Germinal center (tissue), 1 donor: ENCODE data around the gene SNRK.
"Not testable (repeated sequence)": the region's sequence is repeated elsewhere in the genome, so short reads cannot be mapped to it uniquely, and the experiment has no call there.

ENCODE experiments used
- DNase-seq: peaks from one replicate; pipeline ENCODE4 v3.0.0; 2012; ENCODE audit warnings: mixed read lengths, low spot score

Gene SNRK

GRCh38 chr3:43346978-43347749, 60.8 kb downstream of the SNRK start:
- DNase-seq: no peak

GRCh38 chr3:43347774-43348173, 61.4 kb downstream of the SNRK start:
- DNase-seq: no peak

- DNase-seq: no peak
These were observed 62.0 kb downstream of the SNRK start for GRCh38 chr3:43348350-43348749.

DNA sequence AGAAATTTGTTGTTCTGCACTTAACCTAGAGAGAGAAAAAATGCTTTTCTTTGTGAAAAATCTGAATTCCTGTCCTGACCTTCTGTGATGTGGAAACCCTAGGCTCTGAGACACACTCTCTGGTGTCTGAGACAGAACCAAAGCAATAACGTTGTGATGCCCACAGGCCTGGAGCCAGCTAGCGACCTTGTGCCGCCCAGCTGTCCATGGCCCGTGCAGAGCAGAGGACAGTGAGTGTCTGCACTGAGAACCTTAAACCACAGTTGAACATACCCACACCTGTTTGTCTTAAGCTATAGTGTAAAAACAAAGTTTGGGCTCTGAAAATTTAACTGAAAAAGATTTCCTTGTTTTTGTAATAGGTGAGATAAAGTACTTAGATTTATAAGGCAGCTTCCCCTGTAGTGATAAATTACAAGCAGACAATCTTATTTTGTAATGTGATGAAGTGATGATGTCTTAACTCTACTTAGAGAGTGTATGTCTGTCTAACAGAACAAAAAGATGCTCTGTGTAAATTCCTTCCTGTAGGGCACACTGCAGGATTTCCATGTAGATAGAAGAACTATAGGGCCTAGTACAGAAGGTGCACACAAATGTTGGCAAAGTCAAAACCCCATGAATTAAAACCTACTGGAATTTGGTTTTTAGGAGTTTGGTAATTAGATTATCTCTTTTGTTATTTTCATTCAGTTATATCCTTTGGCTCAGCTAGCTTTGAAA, 62.7 kb downstream of the SNRK start:
- no peak for DNase-seq

- no peak for DNase-seq
These were observed 63.4 kb downstream of the SNRK start for GRCh38 chr3:43349716-43350115.

DNA sequence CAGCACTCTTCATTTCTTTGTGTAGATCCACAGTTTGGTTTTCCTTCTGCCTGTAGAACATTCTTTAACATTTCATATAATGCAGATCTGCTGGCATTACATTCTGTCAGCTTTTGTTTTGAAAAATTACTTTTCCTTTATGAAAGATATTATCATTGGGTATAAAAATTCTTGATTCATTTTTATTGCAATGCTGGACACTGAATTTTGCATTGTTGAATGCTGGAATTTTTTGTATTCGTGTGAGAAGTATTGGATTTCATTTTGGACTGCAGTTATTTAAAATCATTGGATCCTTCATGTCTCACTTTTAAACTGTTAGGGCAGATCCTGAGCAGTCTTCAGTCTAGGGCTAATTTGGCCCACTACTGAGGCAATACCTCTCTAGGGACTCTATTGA, 67.1 kb downstream of the SNRK start:
- DNase-seq: no peak

GRCh38 chr3:43353923-43354670, 67.8 kb downstream of the SNRK start:
- DNase-seq: no peak

DNA sequence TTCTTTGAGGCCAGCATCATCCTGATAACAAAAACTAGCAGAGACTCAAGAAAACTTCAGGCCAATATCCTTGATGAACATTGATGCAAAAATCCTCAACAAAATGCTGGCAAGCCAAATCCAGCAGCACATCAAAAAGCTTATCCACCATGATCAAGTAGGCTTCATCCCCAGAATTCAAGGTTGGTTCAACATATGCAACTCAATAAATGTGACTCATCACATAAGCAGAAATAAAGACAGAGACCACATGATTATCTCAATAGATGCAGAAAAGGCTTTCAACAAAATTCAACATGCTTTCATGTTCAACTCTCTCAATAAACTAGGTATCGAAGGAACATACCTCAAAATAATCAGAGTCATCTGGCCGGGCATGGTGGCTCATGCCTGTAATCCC, 69.7 kb downstream of the SNRK start:
- DNase-seq: not testable (repeated sequence)

- no peak for DNase-seq
These were observed 74.7 kb downstream of the SNRK start for GRCh38 chr3:43361077-43361476.

- no peak for DNase-seq
These were observed 75.8 kb downstream of the SNRK start for GRCh38 chr3:43362183-43362582.

DNA sequence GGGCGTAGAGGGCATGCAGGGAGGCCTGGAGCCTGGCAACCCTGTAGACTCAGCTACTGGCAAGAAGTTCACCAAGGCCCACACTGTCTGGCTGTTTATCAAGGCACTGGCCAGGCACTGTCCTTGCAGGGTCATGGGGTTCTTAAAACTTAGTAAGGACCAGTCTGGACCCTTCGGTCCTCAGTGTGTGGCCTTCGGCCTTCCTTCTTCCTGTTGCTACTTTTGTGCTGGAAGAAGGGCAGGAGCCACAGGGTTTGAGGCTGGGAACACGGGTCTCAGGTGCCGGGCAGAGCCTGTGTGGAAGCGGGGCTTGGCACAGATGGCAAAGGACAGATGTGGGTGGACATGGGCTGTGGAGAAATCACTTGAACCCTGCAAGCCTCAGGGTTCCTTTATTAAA, 76.6 kb downstream of the SNRK start:
- no peak for DNase-seq

GRCh38 chr3:43363621-43364266, 77.4 kb downstream of the SNRK start:
- DNase-seq: no peak

DNA sequence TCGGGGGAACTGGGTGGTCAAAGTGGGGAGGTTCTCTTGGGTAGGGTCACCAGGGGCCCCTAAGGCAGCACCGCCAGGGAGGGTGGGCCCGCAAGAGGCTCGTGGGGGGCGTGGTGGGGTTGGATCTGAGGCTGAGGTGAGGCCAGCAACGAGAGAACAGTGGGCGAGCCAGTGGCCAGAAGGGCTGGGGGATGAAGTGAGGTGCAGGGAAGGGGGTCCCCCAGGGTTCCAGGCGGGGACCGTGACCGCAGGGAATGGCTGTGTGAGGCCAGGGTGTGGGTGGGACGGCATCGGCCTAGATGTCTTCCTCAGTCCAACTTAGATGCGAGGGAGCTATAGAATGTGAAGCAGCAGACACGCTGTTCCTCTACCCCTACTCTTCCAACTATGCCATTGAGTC, 78.2 kb downstream of the SNRK start:
- no peak for DNase-seq

DNA sequence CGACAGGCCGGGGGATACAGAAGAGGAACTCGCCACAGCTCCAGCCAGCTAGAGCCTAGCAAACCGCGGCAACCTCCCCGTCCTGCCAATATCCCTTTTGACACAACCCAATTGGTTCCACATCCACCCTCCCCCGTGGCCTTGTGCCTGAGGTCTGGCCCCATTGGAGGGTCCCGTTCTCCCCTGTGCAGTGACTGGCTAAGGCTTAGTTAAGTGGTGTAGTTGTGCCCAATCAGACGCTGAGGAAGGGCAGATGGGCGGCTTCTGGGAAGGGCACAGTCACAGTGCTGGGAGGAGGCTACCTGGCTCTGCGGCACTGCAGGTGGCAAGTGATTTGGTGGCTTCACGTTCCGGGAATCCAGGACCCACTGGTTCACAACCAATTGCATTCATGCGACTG, 78.6 kb downstream of the SNRK start:
- no peak for DNase-seq

- DNase-seq: no peak
These were observed 79.4 kb downstream of the SNRK start for GRCh38 chr3:43365601-43366305.

DNA sequence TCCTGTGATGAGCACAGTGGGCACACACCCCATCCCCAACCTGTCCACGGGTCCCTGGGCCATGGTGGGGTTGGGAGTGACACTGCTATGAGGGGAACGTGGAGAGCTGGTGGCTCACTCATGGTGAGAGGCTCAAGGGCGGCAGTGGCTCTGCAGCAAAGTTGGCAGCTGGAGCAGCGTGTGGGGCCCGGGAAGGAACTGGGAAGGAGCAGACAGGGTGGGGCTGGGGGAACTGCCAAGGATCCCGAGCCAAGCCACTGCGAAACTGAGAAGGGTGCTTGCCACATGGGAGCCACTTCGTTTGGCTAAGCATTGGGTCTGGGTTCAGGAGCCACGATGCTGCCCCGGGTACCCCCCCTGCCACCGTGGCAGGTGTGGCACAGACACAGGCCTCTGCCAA, 80.1 kb downstream of the SNRK start:
- no peak for DNase-seq

GRCh38 chr3:43366885-43367284, 80.5 kb downstream of the SNRK start:
- no peak for DNase-seq

DNA sequence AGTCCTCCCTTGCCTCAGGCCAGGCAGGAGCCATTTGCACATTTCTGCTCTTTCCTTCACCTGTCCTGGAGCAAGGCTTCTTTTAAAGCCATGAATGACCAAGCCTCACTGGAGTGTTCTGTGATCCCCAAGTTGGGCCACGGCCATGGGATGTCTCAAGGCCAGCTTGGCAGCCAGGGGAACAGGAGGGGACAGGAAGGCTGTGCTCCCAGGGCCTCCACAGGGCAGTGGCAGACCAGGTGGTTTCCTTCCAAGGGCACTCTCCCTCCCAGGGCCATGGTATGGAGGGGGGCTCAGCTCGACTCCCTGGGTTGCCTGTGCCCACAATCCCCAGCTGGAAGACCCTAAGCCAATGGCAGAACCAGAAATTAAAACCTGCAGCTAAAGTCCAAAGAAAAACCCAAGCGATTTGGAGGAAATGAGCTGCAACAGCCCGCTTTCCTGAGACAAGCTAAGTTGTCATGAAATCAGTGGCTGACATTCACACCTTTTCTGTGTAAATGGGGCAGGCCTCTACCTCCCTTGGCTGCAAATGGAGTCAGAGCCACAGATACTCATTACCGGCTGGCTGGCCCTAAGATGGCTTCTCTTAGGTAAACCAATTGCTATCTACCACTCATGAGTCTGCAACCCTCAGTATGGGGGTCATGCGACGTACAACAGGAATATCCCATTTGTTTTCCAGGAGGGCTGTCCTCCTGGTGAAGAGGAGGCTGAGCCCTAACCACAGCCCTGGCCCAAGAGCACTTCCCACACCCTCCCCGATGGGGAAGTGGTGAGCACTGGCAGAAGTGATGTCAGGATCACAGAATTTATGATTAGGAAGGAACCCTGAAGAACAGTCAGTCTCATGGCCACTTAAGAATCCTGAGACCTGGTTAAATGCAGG, 83.3 kb downstream of the SNRK start:
- DNase-seq: no peak

DNA sequence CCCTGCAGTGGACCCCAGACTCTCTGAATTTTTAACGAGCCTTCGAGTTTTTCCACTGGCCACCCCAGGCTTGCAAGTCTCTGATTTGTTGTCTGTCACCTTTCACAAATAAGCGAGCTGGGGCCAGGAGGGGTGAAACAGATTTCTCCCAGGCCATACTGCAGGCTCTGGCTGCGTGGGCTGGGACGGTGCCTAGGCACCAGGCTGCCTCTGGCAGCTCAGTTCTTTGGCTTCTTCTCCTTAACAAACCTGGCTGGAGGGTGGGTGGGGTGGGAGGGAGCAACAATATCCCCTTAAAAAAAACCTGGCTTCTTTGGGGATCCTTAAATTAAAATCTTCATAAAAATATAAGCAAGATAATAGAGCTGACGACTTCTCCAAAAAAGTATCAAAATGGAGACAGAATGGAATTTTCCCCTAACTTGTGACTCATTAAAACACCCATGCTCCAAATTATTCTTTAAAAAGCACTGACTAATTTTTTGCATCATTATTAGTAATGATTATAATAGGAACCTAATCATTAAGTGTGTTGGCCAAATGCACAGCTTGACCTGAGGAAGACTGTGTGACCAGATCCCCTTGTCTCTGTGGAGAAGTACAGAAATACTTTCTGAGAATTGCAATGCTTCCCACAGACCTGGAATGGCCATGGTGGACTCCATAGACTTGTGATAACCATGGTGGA, 84.1 kb downstream of the SNRK start:
- no peak for DNase-seq

DNA sequence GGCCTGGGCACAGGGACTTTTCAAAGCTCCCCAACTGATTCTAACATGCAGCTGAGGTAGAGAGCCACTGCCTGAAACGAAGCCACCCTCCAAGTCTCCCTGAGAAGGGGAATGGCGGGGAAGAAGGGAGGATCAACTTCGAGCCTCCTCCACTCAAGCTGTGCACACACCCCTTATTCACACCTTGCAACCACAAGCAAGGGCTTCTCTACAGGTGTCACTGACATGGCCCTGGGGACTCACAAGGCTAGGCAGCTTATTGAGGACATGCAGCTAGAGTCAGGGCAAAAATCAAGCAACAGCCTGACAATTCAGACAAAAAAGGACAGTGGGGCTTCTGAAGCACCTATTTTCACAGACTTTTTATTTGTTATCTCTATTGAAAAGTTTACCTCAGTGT, 85.2 kb downstream of the SNRK start:
- no peak for DNase-seq
